GM23338 (cell line): ENCODE data around the gene RHOH. TPM values are rescaled to one million over a fixed set of nuclear protein-coding genes. Genes with fewer than 3 reads are reported as not detected.
A peak's percentile ranks its signal among the peaks of the same experiment; 100 is the strongest.

Source experiments
- ATAC-seq: fragments of 200-7000 bp; cut with Tn5 transposase; 3 replicates; pipeline ENCODE4 v1.9.1; 2020
- DNase-seq: peaks from one replicate; pipeline ENCODE4 v3.0.0-alpha.2; 2015; ENCODE audit warnings: low spot score
- H2AFZ ChIP-seq: fragments of 200-600 bp; sonication (generic); 2 replicates; pipeline ENCODE4 v1.8.0; 2016; ENCODE audit warnings: antibody characterized with exemption, mild to moderate bottlenecking, moderate library complexity
- H3F3A ChIP-seq: fragments of 200-600 bp; sonication (generic); replicated peaks from 2 replicates; pipeline ENCODE4 v1.8.0; 2017; ENCODE audit warnings: antibody characterized with exemption, mixed run types, low read depth
- H3K27ac ChIP-seq: fragments of 200-600 bp; sonication (generic); 2 replicates; pipeline ENCODE4 v1.6.1; 2016; ENCODE audit warnings: low read depth
- H3K27me3 ChIP-seq: fragments of 200-600 bp; sonication (generic); 2 replicates; pipeline ENCODE4 v1.8.0; 2016; ENCODE audit warnings: mild to moderate bottlenecking, mixed run types, moderate library complexity; ENCODE audit not compliant: insufficient read depth
- H3K36me3 ChIP-seq: fragments of 200-600 bp; sonication (generic); 2 replicates; pipeline ENCODE4 v1.8.0; 2016; ENCODE audit warnings: mild to moderate bottlenecking; ENCODE audit not compliant: insufficient read depth
- H3K4me1 ChIP-seq: fragments of 200-600 bp; sonication (generic); 2 replicates; pipeline ENCODE4 v1.8.0; 2016; ENCODE audit warnings: mild to moderate bottlenecking, moderate library complexity; ENCODE audit not compliant: insufficient read depth
- H3K4me2 ChIP-seq: fragments of 200-600 bp; sonication (generic); 2 replicates; pipeline ENCODE4 v1.7.1; 2017; ENCODE audit warnings: mixed run types
- H3K4me3 ChIP-seq: fragments of 200-600 bp; sonication (generic); 2 replicates; pipeline ENCODE4 v1.6.1; 2016; ENCODE audit warnings: mixed run types
- H3K79me2 ChIP-seq: fragments of 200-600 bp; sonication (generic); replicated peaks from 2 replicates; pipeline ENCODE4 v1.8.0; 2017; ENCODE audit warnings: mild to moderate bottlenecking; ENCODE audit not compliant: insufficient read depth
- H3K9me2 ChIP-seq: fragments of 200-600 bp; sonication (generic); 2 replicates; pipeline ENCODE4 v1.8.0; 2017; ENCODE audit not compliant: insufficient read depth
- H4K20me1 ChIP-seq: fragments of 200-600 bp; sonication (generic); replicated peaks from 2 replicates; pipeline ENCODE4 v1.8.0; 2017; ENCODE audit warnings: mild to moderate bottlenecking; ENCODE audit not compliant: insufficient read depth
- H3K27ac Mint-ChIP-seq: 2 replicates; pipeline ENCODE4 v1.8.0; 2020; ENCODE audit warnings: inconsistent platforms, mild to moderate bottlenecking, moderate library complexity, mixed read lengths
- H3K27me3 Mint-ChIP-seq: 3 replicates; pipeline ENCODE4 v1.8.0; 2022; ENCODE audit warnings: low read depth, mild to moderate bottlenecking, moderate library complexity, mixed read lengths, inconsistent platforms; ENCODE audit not compliant: insufficient read depth, poor library complexity
- H3K36me3 Mint-ChIP-seq: 3 replicates; pipeline ENCODE4 v1.8.0; 2021; ENCODE audit warnings: low read depth, mild to moderate bottlenecking, inconsistent platforms, moderate library complexity, mixed read lengths
- H3K4me1 Mint-ChIP-seq: 3 replicates; pipeline ENCODE4 v1.8.0; 2020; ENCODE audit warnings: mild to moderate bottlenecking, inconsistent platforms, mixed read lengths
- H3K4me3 Mint-ChIP-seq: 3 replicates; pipeline ENCODE4 v1.8.0; 2021; ENCODE audit warnings: moderate library complexity, mild to moderate bottlenecking, inconsistent platforms, mixed read lengths
- H3K9me3 Mint-ChIP-seq: 3 replicates; pipeline ENCODE4 v1.8.0; 2020; ENCODE audit warnings: moderate library complexity, mild to moderate bottlenecking, inconsistent platforms, mixed read lengths
- EZH2 ChIP-seq: fragments of 200-600 bp; sonication (generic); IDR thresholded peaks from one replicate; pipeline ENCODE4 v1.8.0; 2017; ENCODE audit warnings: antibody characterized with exemption, mild to moderate bottlenecking, low read depth; ENCODE audit not compliant: unreplicated experiment
- EZH2phosphoT487 ChIP-seq: fragments of 200-600 bp; sonication (generic); IDR thresholded peaks from one replicate; pipeline ENCODE4 v1.8.1; 2018; ENCODE audit warnings: antibody characterized with exemption; ENCODE audit not compliant: unreplicated experiment
- JUNB ChIP-seq: IDR thresholded peaks from one replicate; pipeline ENCODE4 v1.6.1; 2016; ENCODE audit warnings: antibody characterized with exemption; ENCODE audit not compliant: unreplicated experiment
- NANOG ChIP-seq: IDR thresholded peaks from 2 replicates; pipeline ENCODE4 v1.6.1; 2016; ENCODE audit warnings: antibody characterized with exemption, borderline replicate concordance
- POLR2AphosphoS5 ChIP-seq: IDR thresholded peaks from 2 replicates; pipeline ENCODE4 v1.6.1; 2016; ENCODE audit warnings: antibody characterized with exemption, low read depth
- STAT1 ChIP-seq: IDR thresholded peaks from one replicate; pipeline ENCODE4 v1.6.1; 2016; ENCODE audit warnings: antibody characterized with exemption; ENCODE audit not compliant: unreplicated experiment
- ZNF114 ChIP-seq: fragments of 250-450 bp; sonication (Bioruptor Pico); IDR thresholded peaks from 2 replicates; pipeline ENCODE4 v1.5.0; 2020; ENCODE audit warnings: mild to moderate bottlenecking, moderate library complexity
- ZNF331 ChIP-seq: fragments of 250-450 bp; sonication (Bioruptor Pico); IDR thresholded peaks from 2 replicates; pipeline ENCODE4 v1.5.0; 2020; ENCODE audit warnings: low read depth, mild to moderate bottlenecking, moderate library complexity
- polyA plus RNA-seq: library from polyadenylated mRNA; unstranded; fragments of >200 nt; fragmentation: Nextera tagmentation; extraction: Ambion mirVana; gene quantifications from 2 replicates; pipeline ENCODE4 v1.2.1, GENCODE V29; 2016
- total RNA-seq: library from RNA; depleted of rRNA; stranded (reverse); fragments of >200 nt; shearing (Covaris generic); gene quantifications from 2 replicates; pipeline ENCODE4 v1.2.3, GENCODE V29; 2014
- TF ChIP-seq, protein P1 (sequence below), 2 experiments: fragments of 200-600 bp in 1 of 2; sonication (generic) in 1 of 2; conservative IDR thresholded peaks; 2 replicates each; pipeline versions ENCODE4 v1.5.1 to v1.6.1; 2016 to 2017; ENCODE audit warnings: antibody characterized with exemption in 2 of 2, low read depth in 2 of 2, mild to moderate bottlenecking in 2 of 2, moderate library complexity in 1 of 2
- TF ChIP-seq, protein P2 (sequence below): IDR thresholded peaks from 2 replicates; pipeline ENCODE4 v1.6.1; 2016; ENCODE audit warnings: antibody characterized with exemption

RHOH gene
- total and polyA plus RNA-seq, 2 experiments from 2014 or later, result 2.2 to 3.7 TPM

DNA sequence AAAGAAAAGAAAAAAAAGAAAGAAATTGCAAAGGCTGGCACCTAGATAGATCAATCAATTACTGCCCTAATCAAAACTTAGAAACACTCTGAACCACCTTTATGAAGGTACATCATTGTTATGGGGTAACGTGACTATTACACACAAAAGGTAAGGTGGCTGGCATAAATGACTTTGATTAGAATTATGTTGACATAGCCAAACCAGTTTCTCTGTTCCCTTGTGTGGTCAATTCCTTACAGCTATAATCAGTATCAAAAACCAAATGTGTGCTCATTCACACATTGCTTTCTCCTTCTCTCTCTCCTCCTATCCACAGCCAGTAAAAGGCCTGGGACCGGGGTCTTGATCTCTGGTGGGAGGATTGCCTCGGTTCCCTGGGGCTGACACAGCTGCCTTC, 48.7 kb downstream of the RHOH start:
- Mint-ChIP-seq H3K4me1 (peaks cover 9% of the 10 kb centered on the region), H3K36me3 (peaks cover 12% of the 10 kb centered on the region), H3K27ac (no peak overlapping the region), H3K9me3 (no peaks in the 10 kb centered on the region), H3K4me3 (no peak overlapping the region), H3K27me3 (peaks cover 7% of the 10 kb centered on the region)
- Histone ChIP-seq H3K27ac (no peak overlapping the region), H3K79me2 (no peaks in the 10 kb centered on the region), H3K9me2 (0 out of 2 replicates have a peak, but pooled peaks cover 4% of the 10 kb centered on the region), H3K4me1 (peaks cover 9% of the 10 kb centered on the region), H3F3A (no peaks in the 10 kb centered on the region), H3K36me3 (no peaks in the 10 kb centered on the region), H3K4me2 (no peak overlapping the region), H3K4me3 (no peak overlapping the region), H3K27me3 (no peaks in the 10 kb centered on the region), H2AFZ (no peak overlapping the region), H4K20me1 (no peaks in the 10 kb centered on the region)
- ATAC-seq, result no peak
- TF ChIP-seq EZH2, result no peak
- TF ChIP-seq, protein P1, sequence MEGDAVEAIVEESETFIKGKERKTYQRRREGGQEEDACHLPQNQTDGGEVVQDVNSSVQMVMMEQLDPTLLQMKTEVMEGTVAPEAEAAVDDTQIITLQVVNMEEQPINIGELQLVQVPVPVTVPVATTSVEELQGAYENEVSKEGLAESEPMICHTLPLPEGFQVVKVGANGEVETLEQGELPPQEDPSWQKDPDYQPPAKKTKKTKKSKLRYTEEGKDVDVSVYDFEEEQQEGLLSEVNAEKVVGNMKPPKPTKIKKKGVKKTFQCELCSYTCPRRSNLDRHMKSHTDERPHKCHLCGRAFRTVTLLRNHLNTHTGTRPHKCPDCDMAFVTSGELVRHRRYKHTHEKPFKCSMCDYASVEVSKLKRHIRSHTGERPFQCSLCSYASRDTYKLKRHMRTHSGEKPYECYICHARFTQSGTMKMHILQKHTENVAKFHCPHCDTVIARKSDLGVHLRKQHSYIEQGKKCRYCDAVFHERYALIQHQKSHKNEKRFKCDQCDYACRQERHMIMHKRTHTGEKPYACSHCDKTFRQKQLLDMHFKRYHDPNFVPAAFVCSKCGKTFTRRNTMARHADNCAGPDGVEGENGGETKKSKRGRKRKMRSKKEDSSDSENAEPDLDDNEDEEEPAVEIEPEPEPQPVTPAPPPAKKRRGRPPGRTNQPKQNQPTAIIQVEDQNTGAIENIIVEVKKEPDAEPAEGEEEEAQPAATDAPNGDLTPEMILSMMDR (conservative IDR thresholded peaks at IDR 0.05; ENCODE audit: low read depth in 2 of 2), result no peak
- no peak for TF ChIP-seq STAT1
- no peak for TF ChIP-seq ZNF331
- TF ChIP-seq JUNB, result no peak
- TF ChIP-seq EZH2phosphoT487, result no peak
- no peak for TF ChIP-seq POLR2AphosphoS5
- no peak for DNase-seq

- no peak overlapping the region for H3K27ac ChIP-seq
- no peaks in the 10 kb centered on the region for H3K79me2 ChIP-seq
- Mint-ChIP-seq H3K4me3 (no peak overlapping the region), H3K27me3 (peaks cover 7% of the 10 kb centered on the region), H3K4me1 (peaks cover 9% of the 10 kb centered on the region), H3K36me3 (peaks cover 12% of the 10 kb centered on the region), H3K9me3 (peaks cover under 1% of the 10 kb centered on the region; the same call in 1 of the 3 replicates), H3K27ac (no peak overlapping the region)
- no peaks in the 10 kb centered on the region for H3K36me3 ChIP-seq
- H3K27me3 ChIP-seq, result no peaks in the 10 kb centered on the region
- peaks cover 9% of the 10 kb centered on the region for H3K4me1 ChIP-seq
- ATAC-seq (peak; percentile 70), DNase-seq (peak; percentile 21)
- H3K4me2 ChIP-seq, result no peak overlapping the region
- H3K4me3 ChIP-seq, result no peak overlapping the region
- H3F3A ChIP-seq, result no peaks in the 10 kb centered on the region
- H2AFZ ChIP-seq, result no peak overlapping the region
- H3K9me2 ChIP-seq, result 0 out of 2 replicates have a peak, but pooled peaks cover 4% of the 10 kb centered on the region
- H4K20me1 ChIP-seq, result no peaks in the 10 kb centered on the region
- TF ChIP-seq EZH2 (no peak), NANOG (no peak), EZH2phosphoT487 (no peak), JUNB (no peak), ZNF331 (no peak), POLR2AphosphoS5 (no peak), ZNF114 (CRISPR knock-in tag) (no peak)
- TF ChIP-seq, protein P2, sequence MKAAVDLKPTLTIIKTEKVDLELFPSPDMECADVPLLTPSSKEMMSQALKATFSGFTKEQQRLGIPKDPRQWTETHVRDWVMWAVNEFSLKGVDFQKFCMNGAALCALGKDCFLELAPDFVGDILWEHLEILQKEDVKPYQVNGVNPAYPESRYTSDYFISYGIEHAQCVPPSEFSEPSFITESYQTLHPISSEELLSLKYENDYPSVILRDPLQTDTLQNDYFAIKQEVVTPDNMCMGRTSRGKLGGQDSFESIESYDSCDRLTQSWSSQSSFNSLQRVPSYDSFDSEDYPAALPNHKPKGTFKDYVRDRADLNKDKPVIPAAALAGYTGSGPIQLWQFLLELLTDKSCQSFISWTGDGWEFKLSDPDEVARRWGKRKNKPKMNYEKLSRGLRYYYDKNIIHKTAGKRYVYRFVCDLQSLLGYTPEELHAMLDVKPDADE, result no peak
- TF ChIP-seq, protein P1 (conservative IDR thresholded peaks at IDR 0.05; ENCODE audit: low read depth in 2 of 2), result no peak
These were observed 49.4 kb downstream of the RHOH start for GRCh38 chr4:40246011-40246900.
